RCC 7860 (cell line): ENCODE measurements around the gene CWH43.
"Not testable (repeated sequence)": the region's sequence is repeated elsewhere in the genome, so short reads cannot be mapped to it uniquely, and the experiment has no call there.

Experiments
- DNase-seq: peaks from one replicate; pipeline ENCODE4 v3.0.0-alpha.2; 2015; ENCODE audit warnings: low spot score
- FAIRE-seq: peaks from 2 replicates; lab custom pipeline; 2012; peaks lifted over from hg19 to GRCh38; lab: Jason Lieb, UNC

The CWH43 gene

DNA sequence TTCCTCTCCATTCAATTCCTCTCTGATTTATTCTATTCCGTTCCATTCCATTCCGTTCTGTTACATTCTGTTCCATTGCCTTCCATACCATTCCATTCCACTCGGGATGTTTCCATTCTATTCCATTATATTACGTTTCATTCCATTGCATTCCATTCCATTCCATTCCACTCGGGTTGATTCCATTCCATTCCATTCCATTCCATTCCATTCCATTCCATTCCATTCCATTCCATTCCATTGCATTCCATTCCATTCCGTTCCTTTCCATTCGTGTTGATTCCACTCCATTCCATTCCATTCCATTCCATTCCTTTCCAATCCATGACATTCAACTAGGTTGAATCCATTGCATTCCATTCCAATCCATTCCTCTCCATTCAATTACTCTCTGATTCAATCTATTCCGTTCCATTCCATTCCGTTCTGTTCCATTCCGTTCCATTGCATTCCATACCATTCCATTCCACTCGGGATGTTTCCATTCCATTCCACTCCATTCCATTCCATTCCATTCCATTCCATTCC, 106.6 kb downstream of the CWH43 start:
- DNase-seq, FAIRE-seq: not testable (repeated sequence)

GRCh38 chr4:49096215-49096614, 110.1 kb downstream of the CWH43 start:
- peak; percentile 2 for DNase-seq
- not testable (repeated sequence) for FAIRE-seq

- DNase-seq, FAIRE-seq: not testable (repeated sequence)
These were observed 110.6 kb downstream of the CWH43 start for GRCh38 chr4:49096627-49097026.

- not testable (repeated sequence) for FAIRE-seq
These were observed 111.0 kb downstream of the CWH43 start for GRCh38 chr4:49097071-49097470.

GRCh38 chr4:49097505-49097904, 111.4 kb downstream of the CWH43 start:
- not testable (repeated sequence) for DNase-seq, FAIRE-seq

More at GRCh38 chr4:49097071-49097470, 111.0 kb downstream of the CWH43 start:
- not testable (repeated sequence) for DNase-seq

GRCh38 chr4:49098034-49098759, 112.1 kb downstream of the CWH43 start:
- FAIRE-seq, DNase-seq: not testable (repeated sequence)

GRCh38 chr4:49099831-49100444, 113.9 kb downstream of the CWH43 start:
- DNase-seq, FAIRE-seq: not testable (repeated sequence)

DNA sequence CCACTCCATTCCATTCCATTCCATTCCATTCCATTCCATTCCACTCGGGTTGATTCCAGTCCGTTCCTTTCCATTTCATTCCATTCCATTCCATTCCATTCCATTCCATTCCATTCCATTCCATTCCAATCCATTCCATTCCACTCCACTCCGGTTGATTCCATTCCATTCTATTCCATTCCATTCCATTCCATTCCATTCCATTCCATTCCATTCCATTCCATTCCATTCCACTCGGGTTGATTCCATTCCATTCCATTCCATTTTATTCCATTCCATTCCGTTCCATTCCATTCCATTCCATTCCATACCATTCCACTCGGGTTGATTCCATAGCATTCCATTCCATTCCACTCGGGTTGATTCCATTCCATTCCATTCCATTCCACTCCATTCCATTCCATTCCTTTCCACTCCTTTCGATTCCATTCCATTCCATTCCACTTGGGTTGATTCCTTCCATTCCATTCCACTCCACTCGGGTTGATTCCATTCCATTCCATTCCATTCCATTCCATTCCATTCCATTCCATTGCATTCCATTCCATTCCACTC, 116.3 kb downstream of the CWH43 start:
- DNase-seq, FAIRE-seq: not testable (repeated sequence)

DNA sequence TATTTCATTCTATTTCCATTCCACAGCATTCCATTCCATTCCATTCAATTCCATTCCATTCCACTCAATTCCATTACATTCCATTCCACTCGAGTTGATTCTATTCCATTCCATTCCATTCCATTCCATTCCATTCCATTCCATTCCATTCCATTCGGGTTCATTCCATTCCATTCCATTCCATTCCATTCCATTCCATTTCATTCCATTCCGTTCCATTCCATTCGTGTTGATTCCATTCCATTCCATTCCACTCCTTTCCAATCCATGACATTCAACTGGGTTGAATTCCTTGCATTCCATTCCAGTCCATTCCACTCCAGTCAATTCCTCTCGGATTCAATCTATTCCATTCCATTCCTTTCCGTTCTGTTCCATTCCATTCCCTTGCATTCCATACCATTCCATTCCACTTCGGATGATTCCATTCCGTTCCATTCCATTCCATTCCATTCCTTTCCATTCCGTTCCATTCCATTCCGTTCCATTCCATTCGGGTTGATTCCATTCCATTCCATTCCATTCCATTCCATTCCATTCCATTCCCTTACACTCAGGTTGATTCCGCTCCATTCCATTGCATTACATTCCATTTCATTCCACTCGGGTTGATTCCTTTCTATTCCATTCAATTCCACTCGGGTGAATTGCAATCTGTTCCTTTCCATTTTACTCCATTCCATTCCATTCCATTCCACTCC, 117.5 kb downstream of the CWH43 start:
- FAIRE-seq, DNase-seq: not testable (repeated sequence)

GRCh38 chr4:49104231-49104930, 118.3 kb downstream of the CWH43 start:
- FAIRE-seq, result not testable (repeated sequence)
- DNase-seq, result peak; percentile 28

DNA sequence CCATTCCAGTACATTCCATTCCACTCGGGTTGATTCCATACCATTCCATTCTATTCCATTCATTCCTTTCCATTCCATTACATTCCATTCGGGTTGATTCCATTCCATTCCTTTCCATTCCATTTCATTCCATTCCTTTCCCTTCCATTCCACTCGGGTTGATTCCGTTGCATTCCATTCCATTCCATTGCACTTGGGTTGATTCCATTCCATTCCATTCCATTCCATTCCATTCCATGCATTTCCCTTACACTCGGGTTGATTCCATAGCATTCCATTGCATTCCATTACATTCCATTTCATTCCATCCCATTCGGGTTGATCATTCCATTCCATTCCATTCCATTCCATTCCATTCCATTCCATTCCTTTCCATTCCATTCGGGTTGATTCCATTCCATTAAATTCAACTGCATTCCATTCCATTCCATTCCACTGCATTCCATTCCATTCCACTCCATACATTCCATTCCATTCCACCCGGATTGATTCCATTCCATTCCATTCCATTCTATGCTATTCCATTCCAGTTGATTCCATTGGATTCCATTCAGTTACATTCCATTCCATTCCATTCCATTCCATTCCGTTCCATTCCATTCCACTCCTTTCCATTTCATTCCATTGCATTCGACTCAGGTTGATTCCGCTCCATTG, 119.3 kb downstream of the CWH43 start:
- not testable (repeated sequence) for DNase-seq, FAIRE-seq

DNA sequence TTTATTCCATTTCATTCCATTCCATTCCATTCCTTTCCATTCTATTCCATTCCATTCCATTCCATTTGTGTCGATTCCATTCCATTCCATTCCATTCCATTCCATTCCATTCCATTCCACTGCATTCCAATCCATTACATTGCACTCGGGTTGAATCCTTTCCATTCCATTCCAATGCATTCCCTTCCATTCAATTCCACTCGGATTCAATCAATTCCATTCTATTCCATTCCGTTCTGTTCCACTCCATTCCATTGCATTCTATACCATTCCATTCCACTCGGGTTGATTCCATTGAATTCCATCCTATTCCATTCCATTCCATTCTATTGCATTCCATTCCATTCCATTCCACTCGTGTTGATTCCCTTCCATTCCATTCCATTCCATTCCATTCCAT, 121.2 kb downstream of the CWH43 start:
- not testable (repeated sequence) for FAIRE-seq

GRCh38 chr4:49108183-49108978, 122.3 kb downstream of the CWH43 start:
- not testable (repeated sequence) for DNase-seq, FAIRE-seq

More for the DNA sequence above, 121.2 kb downstream of the CWH43 start:
- peak; percentile 49 for DNase-seq

DNA sequence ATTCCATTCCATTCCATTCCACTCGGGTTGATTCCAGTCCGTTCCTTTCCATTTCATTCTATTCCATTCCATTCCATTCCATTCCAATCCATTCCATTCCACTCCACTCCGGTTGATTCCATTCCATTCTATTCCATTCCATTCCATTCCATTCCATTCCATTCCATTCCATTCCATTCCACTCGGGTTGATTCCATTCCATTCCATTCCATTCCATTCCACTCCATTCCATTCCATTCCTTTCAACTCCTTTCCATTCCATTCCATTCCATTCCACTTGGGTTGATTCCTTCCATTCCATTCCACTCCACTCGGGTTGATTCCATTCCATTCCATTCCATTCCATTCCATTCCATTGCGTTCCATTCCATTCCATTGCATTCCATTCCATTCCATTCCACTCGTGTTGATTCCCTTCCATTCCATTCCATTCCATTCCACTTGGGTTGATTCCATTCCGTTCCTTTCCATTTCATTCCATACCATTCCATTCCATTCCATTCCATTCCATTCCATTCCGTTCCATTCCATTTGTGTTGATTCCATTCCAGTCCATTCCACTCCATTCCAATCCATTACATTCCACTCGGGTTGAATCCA, 123.6 kb downstream of the CWH43 start:
- not testable (repeated sequence) for DNase-seq, FAIRE-seq

GRCh38 chr4:49110579-49110978, 124.5 kb downstream of the CWH43 start:
- not testable (repeated sequence) for DNase-seq, FAIRE-seq
